Measurements from ENCODE around the gene SMYD1.

DNA sequence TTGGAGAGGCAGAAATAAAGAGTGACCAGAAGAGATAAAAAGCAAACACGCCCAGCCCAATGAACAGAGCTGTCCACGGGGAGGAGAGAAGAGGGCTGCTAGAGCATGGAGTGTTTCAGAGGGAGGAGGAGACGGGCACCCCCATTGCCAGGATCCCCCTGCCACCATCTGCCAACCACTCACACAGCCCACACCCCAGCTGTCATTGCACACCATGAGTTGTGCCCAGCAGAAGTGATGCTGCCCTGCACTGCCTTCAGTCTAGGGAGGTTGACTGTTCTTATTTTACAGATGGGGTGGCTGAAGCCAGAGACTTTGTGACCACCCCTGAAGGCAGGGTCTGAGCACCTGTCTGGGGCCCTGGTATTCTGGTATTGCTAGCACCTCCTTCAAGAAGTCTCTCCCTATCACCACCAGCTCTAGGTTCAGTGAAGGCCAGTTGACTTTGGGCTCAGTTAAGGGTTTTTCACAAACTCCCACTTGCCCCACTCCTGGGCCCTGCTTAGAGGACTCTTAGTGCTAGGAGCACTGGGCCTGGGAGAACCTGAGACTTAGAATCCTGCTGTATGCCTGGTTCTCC lies 57.8 kb downstream of the SMYD1 start:
- no peak for TF ChIP-seq BCLAF1 (IDR thresholded peaks at IDR 0.05)
- no peak for TF ChIP-seq CTCF (IDR thresholded peaks at IDR 0.05 in 2 of 3, conservative IDR thresholded peaks at IDR 0.05 in 1 of 3; ENCODE audit: control insufficient read depth in 2 of 3, extremely low read depth in 1 of 3, insufficient read depth in 1 of 3, low read depth in 3 of 3, low read length in 3 of 3)
- TF ChIP-seq MYB (IDR thresholded peaks at IDR 0.05; ENCODE audit: borderline replicate concordance, low read depth, low read length): no peak
- no peak for TF ChIP-seq GABPA (IDR thresholded peaks at IDR 0.05; ENCODE audit: low read depth)
- TF ChIP-seq EP300 (IDR thresholded peaks at IDR 0.05; ENCODE audit: borderline replicate concordance in 1 of 2, control insufficient read depth in 1 of 2, low read depth in 2 of 2, low read length in 2 of 2): no peak
- no peak for TF ChIP-seq RFX5 (IDR thresholded peaks at IDR 0.05; ENCODE audit: low read depth, low read length)
- TF ChIP-seq ZNF274 (IDR thresholded peaks at IDR 0.05; ENCODE audit: insufficient read depth, insufficient read length): no peak
- no peak for TF ChIP-seq MYC (IDR thresholded peaks at IDR 0.05; ENCODE audit: insufficient read depth, insufficient read length, insufficient replicate concordance, low read length, severe bottlenecking)

All from GM12878 (cell line).